Measurements from ENCODE around the gene TOE1. TPM values are rescaled to one million over a fixed set of nuclear protein-coding genes. Genes with fewer than 3 reads are reported as not detected.
"Not testable (repeated sequence)": the region's sequence is repeated elsewhere in the genome, so short reads cannot be mapped to it uniquely, and the experiment has no call there.

TOE1 gene
- total and polyA plus RNA-seq, 2 donors (not counting 1 experiment from before 2014, with no cell fraction given): 24.7 to 28.6 TPM

DNA sequence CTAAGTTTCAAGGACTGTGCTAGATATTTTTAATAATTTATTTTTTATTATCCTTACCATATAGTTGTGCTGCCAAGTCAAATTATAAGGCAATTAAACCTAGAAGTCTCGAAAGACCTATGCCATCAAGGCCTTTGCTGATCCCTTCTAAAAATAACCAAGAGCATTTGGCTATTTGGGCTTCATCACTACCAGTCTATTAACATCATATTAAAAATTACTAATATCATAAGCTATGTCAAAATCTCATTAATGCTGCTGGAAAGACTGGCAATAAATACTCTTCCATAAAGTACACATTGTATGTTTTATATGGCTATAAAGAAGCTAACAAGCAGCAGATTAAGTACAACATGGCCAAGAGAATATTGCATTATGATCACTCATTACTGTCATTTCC, 43.2 kb downstream of the TOE1 start:
- no peak overlapping the region for H3K4me3 ChIP-seq (ENCODE audit: control extremely low read depth in 1 of 5, extremely low read depth in 1 of 5, insufficient read depth in 1 of 5, low read depth in 2 of 5, low read length in 4 of 5)
- Mint-ChIP-seq H3K4me3 (no peak overlapping the region), H3K9me3 (ENCODE audit: insufficient read depth) (no peaks in the 10 kb centered on the region), H3K27me3 (no peaks in the 10 kb centered on the region), H3K4me1 (no peaks in the 10 kb centered on the region), H3K27ac (no peak overlapping the region)
- H3K27ac ChIP-seq (ENCODE audit: low read length in 2 of 2): no peak overlapping the region
- H4K20me1 ChIP-seq (ENCODE audit: control insufficient read depth, insufficient read depth, low read length, poor library complexity, severe bottlenecking): no peaks in the 10 kb centered on the region
- H2AFZ ChIP-seq (ENCODE audit: insufficient read depth, low read depth, low read length, poor library complexity, severe bottlenecking): no peak overlapping the region
- H3K9me3 ChIP-seq (ENCODE audit: control extremely low read depth in 1 of 3, control insufficient read depth in 2 of 3, insufficient read depth in 1 of 3, low read length in 2 of 3): no peaks in the 10 kb centered on the region
- TF ChIP-seq EZH2 (IDR thresholded peaks at IDR 0.05; ENCODE audit: borderline replicate concordance, insufficient read depth, low read depth, low read length, poor library complexity, severe bottlenecking): no peak
- CTCF ChIA-PET: interaction anchor here (1.5 to 2.8 kb wide), 2 partner anchors 23 to 27 kb away, joined by 3 to 9 read pairs; no protein-coding TSS in a partner anchor
- POLR2A ChIA-PET: no interaction called here
- H3K4me1 ChIP-seq (ENCODE audit: control insufficient read depth in 2 of 2, insufficient read depth in 2 of 2, low read length in 2 of 2): no peaks in the 10 kb centered on the region
- H3K9ac ChIP-seq (ENCODE audit: low read length): no peak overlapping the region
- 100% methylated on average over 1 of the region's 1 CpG for WGBS (ENCODE audit: insufficient coverage)
- ATAC-seq (ENCODE audit: low read depth): no peak
- intact Hi-C loops (cut with micrococcal nuclease): no loop called here
- DNase-seq: no peak
- H3K79me2 ChIP-seq (ENCODE audit: control insufficient read depth, insufficient read depth, low read length): peaks cover under 1% of the 10 kb centered on the region
- no peaks in the 10 kb centered on the region for H3K36me3 ChIP-seq (replicated peaks in 1 of 2; ENCODE audit: control extremely low read depth in 1 of 2, control insufficient read depth in 1 of 2, extremely low read depth in 1 of 2, insufficient read depth in 2 of 2, low read length in 1 of 2)
- H3K27me3 ChIP-seq (replicated peaks in 1 of 4; ENCODE audit: control extremely low read depth in 1 of 4, control insufficient read depth in 3 of 4, insufficient read depth in 4 of 4, low read length in 3 of 4): no peaks in the 10 kb centered on the region
- H3K4me2 ChIP-seq (replicated peaks; ENCODE audit: low read depth, low read length, poor library complexity, severe bottlenecking): no peak overlapping the region

DNA sequence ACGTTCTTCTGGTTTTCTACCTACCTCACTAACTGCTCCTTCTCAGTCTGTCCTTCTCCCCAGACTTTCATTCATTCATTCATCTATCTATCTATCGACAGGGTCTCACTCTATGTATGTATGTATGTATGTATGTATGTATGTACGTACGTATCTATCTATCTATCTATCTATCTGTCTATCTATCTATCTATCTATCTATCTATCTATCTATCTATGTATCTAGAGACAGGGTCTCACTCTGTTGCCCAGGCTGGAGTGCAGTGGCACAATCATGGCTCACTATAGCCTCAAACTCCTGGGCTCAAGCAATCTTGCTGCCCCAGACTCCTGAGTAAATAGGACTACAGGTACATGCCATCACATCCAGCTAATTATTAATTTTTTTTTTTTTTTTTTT, 44.2 kb downstream of the TOE1 start:
- H3K4me1 ChIP-seq (ENCODE audit: control insufficient read depth in 2 of 2, insufficient read depth in 2 of 2, low read length in 2 of 2); H3K9me3 Mint-ChIP-seq (ENCODE audit: insufficient read depth); ATAC-seq (ENCODE audit: low read depth); H3K4me3 Mint-ChIP-seq; H3K27me3 ChIP-seq (replicated peaks in 1 of 4; ENCODE audit: control extremely low read depth in 1 of 4, control insufficient read depth in 3 of 4, insufficient read depth in 4 of 4, low read length in 3 of 4); H3K79me2 ChIP-seq (ENCODE audit: control insufficient read depth, insufficient read depth, low read length); H2AFZ ChIP-seq (ENCODE audit: insufficient read depth, low read depth, low read length, poor library complexity, severe bottlenecking); H3K27ac Mint-ChIP-seq; H3K4me2 ChIP-seq (replicated peaks; ENCODE audit: low read depth, low read length, poor library complexity, severe bottlenecking); H3K27ac ChIP-seq (ENCODE audit: low read length in 2 of 2); H3K9ac ChIP-seq (ENCODE audit: low read length); H3K36me3 ChIP-seq (replicated peaks in 1 of 2; ENCODE audit: control extremely low read depth in 1 of 2, control insufficient read depth in 1 of 2, extremely low read depth in 1 of 2, insufficient read depth in 2 of 2, low read length in 1 of 2); H3K27me3 Mint-ChIP-seq; intact Hi-C loops (cut with micrococcal nuclease); H4K20me1 ChIP-seq (ENCODE audit: control insufficient read depth, insufficient read depth, low read length, poor library complexity, severe bottlenecking); DNase-seq; H3K9me3 ChIP-seq (ENCODE audit: control extremely low read depth in 1 of 3, control insufficient read depth in 2 of 3, insufficient read depth in 1 of 3, low read length in 2 of 3); H3K4me1 Mint-ChIP-seq; H3K4me3 ChIP-seq (ENCODE audit: control extremely low read depth in 1 of 5, extremely low read depth in 1 of 5, insufficient read depth in 1 of 5, low read depth in 2 of 5, low read length in 4 of 5): not testable (repeated sequence)
- CTCF ChIA-PET: interaction anchor here (0.6 to 1.2 kb wide), 2 partner anchors 16 to 24 kb away, joined by 3 to 5 read pairs; no protein-coding TSS in a partner anchor
- POLR2A ChIA-PET: interaction anchor here (0.6 to 1.3 kb wide), 2 partner anchors 10 to 26 kb away, joined by 4 to 5 read pairs; no protein-coding TSS in a partner anchor
- WGBS (ENCODE audit: insufficient coverage): 100% methylated on average over 1 of the region's 4 CpGs
